Muscle layer of duodenum (tissue), 2 donors: ENCODE measurements around the gene KRTAP1-3.
"Not testable (repeated sequence)": the region's sequence is repeated elsewhere in the genome, so short reads cannot be mapped to it uniquely, and the experiment has no call there.

Experiments used
- H3K27ac ChIP-seq: one replicate; pipeline ENCODE4 v1.7.0; 2013; ENCODE audit warnings: mild to moderate bottlenecking, low read length
- H3K27me3 ChIP-seq: one replicate; pipeline ENCODE4 v1.7.0; 2013; ENCODE audit warnings: low read depth, mild to moderate bottlenecking, control low read depth, low read length
- H3K36me3 ChIP-seq, 2 donors: one replicate each; pipeline ENCODE4 v1.7.0; 2013; ENCODE audit warnings: low read length in 2 of 2, control low read depth in 1 of 2, mild to moderate bottlenecking in 1 of 2; ENCODE audit not compliant: insufficient read depth in 2 of 2, control insufficient read depth in 1 of 2
- H3K4me1 ChIP-seq, 2 donors: one replicate each; pipeline ENCODE4 v1.7.0; 2013; ENCODE audit warnings: low read length in 2 of 2, mild to moderate bottlenecking in 2 of 2, control low read depth in 1 of 2, moderate library complexity in 1 of 2; ENCODE audit not compliant: insufficient read depth in 2 of 2, control insufficient read depth in 1 of 2
- H3K4me3 ChIP-seq, 2 donors: one replicate each; pipeline ENCODE4 v1.7.0; 2013; ENCODE audit warnings: low read length in 2 of 2, low read depth in 1 of 2, mild to moderate bottlenecking in 1 of 2
- H3K9me3 ChIP-seq, 2 donors: one replicate each; pipeline ENCODE4 v1.7.0; 2013; ENCODE audit warnings: low read length in 2 of 2, control low read depth in 1 of 2, mild to moderate bottlenecking in 1 of 2; ENCODE audit not compliant: control insufficient read depth in 1 of 2
- donor health status: healthy.

KRTAP1-3 gene

GRCh38 chr17:41065016-41065689 lies 30.5 kb upstream of the KRTAP1-3 start:
- not testable (repeated sequence) for H3K27me3 ChIP-seq, H3K9me3 ChIP-seq

GRCh38 chr17:41064301-41064700 lies 29.6 kb upstream of the KRTAP1-3 start:
- H3K4me1 ChIP-seq = no peaks in the 10 kb centered on the region
- no peaks in the 10 kb centered on the region for H3K9me3 ChIP-seq
- peaks cover 0 to 4% of the 10 kb centered on the region in 2 donors for H3K36me3 ChIP-seq
- no peak overlapping the region for H3K4me3 ChIP-seq
- no peaks in the 10 kb centered on the region for H3K27me3 ChIP-seq
- H3K27ac ChIP-seq = no peak overlapping the region

More at GRCh38 chr17:41065016-41065689, 30.5 kb upstream of the KRTAP1-3 start:
- H3K4me1 ChIP-seq, H3K27ac ChIP-seq, H3K36me3 ChIP-seq, H3K4me3 ChIP-seq: not testable (repeated sequence)

- H3K27ac ChIP-seq = no peak overlapping the region
- H3K27me3 ChIP-seq = no peaks in the 10 kb centered on the region
- H3K4me3 ChIP-seq = no peak overlapping the region
- no peaks in the 10 kb centered on the region for H3K4me1 ChIP-seq
- H3K9me3 ChIP-seq = no peaks in the 10 kb centered on the region
- peaks cover 0 to 4% of the 10 kb centered on the region in 2 donors for H3K36me3 ChIP-seq
Observed at GRCh38 chr17:41063449-41063848, 28.8 kb upstream of the KRTAP1-3 start.

- Histone ChIP-seq H3K4me3 (no peak overlapping the region), H3K36me3 (peaks cover 0 to 4% of the 10 kb centered on the region in 2 donors), H3K9me3 (peaks cover 0 to 5% of the 10 kb centered on the region in 2 donors), H3K27me3 (no peaks in the 10 kb centered on the region), H3K4me1 (no peaks in the 10 kb centered on the region), H3K27ac (no peak overlapping the region)
Observed at GRCh38 chr17:41061964-41062363, 27.3 kb upstream of the KRTAP1-3 start.

GRCh38 chr17:41060052-41060604 lies 25.5 kb upstream of the KRTAP1-3 start, which contains the start of gene KRTAP2-3:
Gene KRTAP2-3, minus strand, starts transcription at chr17:41060114. Its CDS starts 64 bp downstream, at chr17:41060050.
- no peak within 1 kb of the TSS for H3K27ac ChIP-seq
- H3K36me3 ChIP-seq = peaks cover 0 to 4% of the 10 kb centered on the region in 2 donors
- H3K4me1 ChIP-seq = no peaks in the 10 kb centered on the region
- no peaks in the 10 kb centered on the region for H3K27me3 ChIP-seq
- no peak within 1 kb of the TSS for H3K4me3 ChIP-seq
- peaks cover 0 to 5% of the 10 kb centered on the region in 2 donors for H3K9me3 ChIP-seq

- not testable (repeated sequence) for H3K9me3 ChIP-seq, H3K4me3 ChIP-seq, H3K4me1 ChIP-seq, H3K36me3 ChIP-seq, H3K27ac ChIP-seq, H3K27me3 ChIP-seq
Observed at GRCh38 chr17:41059276-41060051, 24.8 kb upstream of the KRTAP1-3 start.

- Histone ChIP-seq H3K9me3 (peaks cover 0 to 5% of the 10 kb centered on the region in 2 donors), H3K4me1 (no peaks in the 10 kb centered on the region), H3K27me3 (no peaks in the 10 kb centered on the region), H3K36me3 (peaks cover 0 to 4% of the 10 kb centered on the region in 2 donors), H3K4me3 (no peak overlapping the region), H3K27ac (no peak overlapping the region)
Observed at GRCh38 chr17:41058741-41059140, 24.1 kb upstream of the KRTAP1-3 start.

- Histone ChIP-seq H3K4me1 (no peaks in the 10 kb centered on the region), H3K9me3 (peaks cover 0 to 5% of the 10 kb centered on the region in 2 donors), H3K27me3 (no peaks in the 10 kb centered on the region), H3K4me3 (no peak overlapping the region), H3K27ac (no peak overlapping the region), H3K36me3 (peaks cover 0 to 4% of the 10 kb centered on the region in 2 donors)
Observed at GRCh38 chr17:41057547-41057946, 22.9 kb upstream of the KRTAP1-3 start.

GRCh38 chr17:41055130-41055529 lies 20.5 kb upstream of the KRTAP1-3 start, which contains the start of gene KRTAP2-2:
Gene KRTAP2-2, minus strand, starts transcription at chr17:41055230. Its CDS starts 19 bp downstream, at chr17:41055211.
- H3K4me1 ChIP-seq, H3K9me3 ChIP-seq, H3K27me3 ChIP-seq, H3K36me3 ChIP-seq, H3K4me3 ChIP-seq, H3K27ac ChIP-seq: not testable (repeated sequence)

GRCh38 chr17:41054556-41054955 lies 19.9 kb upstream of the KRTAP1-3 start:
- not testable (repeated sequence) for H3K4me3 ChIP-seq, H3K4me1 ChIP-seq, H3K27ac ChIP-seq, H3K27me3 ChIP-seq, H3K36me3 ChIP-seq, H3K9me3 ChIP-seq

GRCh38 chr17:41054025-41054424 lies 19.4 kb upstream of the KRTAP1-3 start:
- Histone ChIP-seq H3K27me3 (no peaks in the 10 kb centered on the region), H3K9me3 (peaks cover 0 to 5% of the 10 kb centered on the region in 2 donors), H3K27ac (no peak overlapping the region), H3K4me3 (no peak overlapping the region), H3K36me3 (no peaks in the 10 kb centered on the region), H3K4me1 (no peaks in the 10 kb centered on the region)
